Endothelial cell (in vitro differentiated cells): ENCODE results near the gene INTS12. TPM values are rescaled to one million over a fixed set of nuclear protein-coding genes. Genes with fewer than 3 reads are reported as not detected.

Experiments used
- DNase-seq: peaks from one replicate; pipeline ENCODE4 v3.0.0; 2021; ENCODE audit warnings: low spot score
- H3K27ac Mint-ChIP-seq: one replicate; pipeline ENCODE4 v1.8.0; 2021; ENCODE audit warnings: mixed read lengths, inconsistent platforms; ENCODE audit not compliant: unreplicated experiment
- H3K27me3 Mint-ChIP-seq: one replicate; pipeline ENCODE4 v1.8.0; 2021; ENCODE audit warnings: mild to moderate bottlenecking, moderate library complexity, mixed read lengths, inconsistent platforms; ENCODE audit not compliant: unreplicated experiment
- H3K36me3 Mint-ChIP-seq: one replicate; pipeline ENCODE4 v1.8.0; 2021; ENCODE audit warnings: mild to moderate bottlenecking, low read depth, mixed read lengths, inconsistent platforms; ENCODE audit not compliant: unreplicated experiment
- H3K4me1 Mint-ChIP-seq: one replicate; pipeline ENCODE4 v1.8.0; 2021; ENCODE audit warnings: mild to moderate bottlenecking, mixed read lengths, inconsistent platforms; ENCODE audit not compliant: unreplicated experiment
- H3K4me3 Mint-ChIP-seq: one replicate; pipeline ENCODE4 v1.8.0; 2021; ENCODE audit warnings: mild to moderate bottlenecking, mixed read lengths, inconsistent platforms; ENCODE audit not compliant: unreplicated experiment
- H3K9me3 Mint-ChIP-seq: one replicate; pipeline ENCODE4 v1.8.0; 2021; ENCODE audit warnings: mixed read lengths, inconsistent platforms; ENCODE audit not compliant: unreplicated experiment
- CTCF ChIP-seq: fragments of 200-600 bp; sonication (generic); IDR thresholded peaks from one replicate; pipeline ENCODE4 v1.5.0; 2021; ENCODE audit warnings: antibody characterized with exemption; ENCODE audit not compliant: unreplicated experiment
- total RNA-seq: library from RNA; stranded (reverse); fragmentation: NEBNext Ultra II Directional; extraction: Animal tissue kit (Norgen Biotek cat#: 25700); gene quantifications from one replicate; pipeline ENCODE4 v1.2.1, GENCODE V29; 2021; ENCODE audit not compliant: unreplicated experiment

The INTS12 gene
- total RNA-seq, 1 donor from 2014 or later, result 16.0 TPM

GRCh38 chr4:105715692-105716278, 7.3 kb upstream of the INTS12 start:
- H3K36me3 Mint-ChIP-seq, result no peaks in the 10 kb centered on the region
- H3K4me3 Mint-ChIP-seq, result no peak overlapping the region
- H3K27ac Mint-ChIP-seq, result no peak overlapping the region
- TF ChIP-seq CTCF, result peak; percentile 60
- no peaks in the 10 kb centered on the region for H3K9me3 Mint-ChIP-seq
- peaks cover 4% of the 10 kb centered on the region for H3K4me1 Mint-ChIP-seq
- no peak for DNase-seq
- H3K27me3 Mint-ChIP-seq, result no peaks in the 10 kb centered on the region

- DNase-seq, result no peak
- peaks cover 4% of the 10 kb centered on the region for H3K4me1 Mint-ChIP-seq
- H3K27ac Mint-ChIP-seq, result no peak overlapping the region
- no peak overlapping the region for H3K4me3 Mint-ChIP-seq
- no peaks in the 10 kb centered on the region for H3K36me3 Mint-ChIP-seq
- TF ChIP-seq CTCF, result no peak
- no peaks in the 10 kb centered on the region for H3K9me3 Mint-ChIP-seq
- no peaks in the 10 kb centered on the region for H3K27me3 Mint-ChIP-seq
Measured at GRCh38 chr4:105714932-105715331, 6.4 kb upstream of the INTS12 start.

GRCh38 chr4:105714071-105714521, 5.6 kb upstream of the INTS12 start:
- Mint-ChIP-seq H3K27me3 (no peaks in the 10 kb centered on the region), H3K27ac (no peak overlapping the region), H3K36me3 (peaks cover 3% of the 10 kb centered on the region), H3K9me3 (no peaks in the 10 kb centered on the region), H3K4me1 (peaks cover 7% of the 10 kb centered on the region), H3K4me3 (no peak overlapping the region)
- DNase-seq, result no peak
- no peak for TF ChIP-seq CTCF

- no peak for DNase-seq
- H3K27me3 Mint-ChIP-seq, result no peaks in the 10 kb centered on the region
- no peak for TF ChIP-seq CTCF
- H3K36me3 Mint-ChIP-seq, result peaks cover 3% of the 10 kb centered on the region
- H3K27ac Mint-ChIP-seq, result no peak overlapping the region
- H3K4me1 Mint-ChIP-seq, result peaks cover 10% of the 10 kb centered on the region
- no peaks in the 10 kb centered on the region for H3K9me3 Mint-ChIP-seq
- no peak overlapping the region for H3K4me3 Mint-ChIP-seq
Measured at GRCh38 chr4:105712766-105713165, 4.3 kb upstream of the INTS12 start.

- Mint-ChIP-seq H3K36me3 (peaks cover 3% of the 10 kb centered on the region), H3K4me3 (no peak overlapping the region), H3K9me3 (no peaks in the 10 kb centered on the region), H3K27ac (no peak overlapping the region), H3K27me3 (no peaks in the 10 kb centered on the region), H3K4me1 (peaks cover 16% of the 10 kb centered on the region)
- no peak for TF ChIP-seq CTCF
- DNase-seq, result no peak
Measured at GRCh38 chr4:105710678-105711077, 2.2 kb upstream of the INTS12 start.
